GM18520 (cell line): ENCODE measurements around the gene DDX53.

Source experiments
- ATAC-seq: cut with Tn5 transposase; IDR thresholded peaks from one replicate; pipeline ENCODE4 v1.9.1; 2021; ENCODE audit not compliant: unreplicated experiment

The DDX53 gene

DNA sequence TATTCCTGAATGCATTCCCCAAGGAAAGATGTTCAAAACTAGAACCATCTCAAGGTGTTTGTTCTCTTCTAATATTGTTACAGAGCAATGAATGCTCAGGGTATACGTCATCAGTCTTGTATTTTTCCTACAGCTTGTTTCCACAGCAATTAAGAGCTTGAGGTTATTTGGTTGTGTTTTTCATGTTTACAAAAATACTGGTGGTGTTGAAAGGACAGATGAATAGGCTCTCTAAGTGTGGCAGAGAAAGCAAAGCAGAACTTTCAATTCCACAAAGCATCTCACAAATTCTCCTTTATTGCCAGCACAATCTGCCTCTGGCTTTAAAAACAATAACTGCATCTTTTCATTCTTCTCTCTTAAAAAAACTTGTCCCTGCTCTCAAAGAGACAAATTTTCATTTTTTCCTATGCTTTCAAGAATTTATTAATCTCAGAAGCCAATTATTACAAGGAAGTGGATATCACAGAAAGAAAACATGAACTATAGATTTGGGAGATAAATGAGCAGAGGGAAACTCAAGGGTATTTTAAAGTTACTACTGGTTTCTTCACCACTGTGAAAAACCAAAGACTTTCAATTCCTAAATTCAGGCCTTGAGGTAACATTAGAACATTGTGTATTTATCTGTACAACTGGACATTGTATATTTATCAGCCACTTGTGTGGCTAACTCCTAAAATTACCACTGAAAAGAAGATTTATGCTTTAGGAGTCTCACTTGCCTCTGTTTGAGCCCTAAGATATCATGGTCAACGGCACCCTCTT lies 49.2 kb downstream of the DDX53 start:
- ATAC-seq, result no peak

DNA sequence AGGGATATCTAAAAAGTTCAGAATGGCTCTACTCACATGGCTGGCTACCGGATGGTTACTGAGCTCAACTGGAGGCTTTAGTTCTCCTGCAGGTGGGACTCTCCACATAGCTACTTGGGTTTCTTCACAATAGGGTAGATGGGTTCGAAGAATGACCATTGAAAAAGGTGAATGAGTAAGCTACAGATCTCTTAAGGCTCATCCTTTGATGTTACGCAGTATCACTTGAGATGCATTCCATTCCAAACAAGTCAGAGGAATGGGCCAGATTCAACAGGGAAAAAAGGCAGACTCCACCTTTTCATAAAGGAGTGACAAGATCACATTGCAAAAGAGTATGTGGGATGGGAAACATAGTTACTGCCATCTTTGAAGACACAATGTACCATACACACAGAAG lies 52.6 kb downstream of the DDX53 start:
- ATAC-seq, result no peak
